GM19455 (cell line): ENCODE data around the gene LZTS2.

Experiments
- ATAC-seq: cut with Tn5 transposase; IDR thresholded peaks from one replicate; pipeline ENCODE4 v1.9.1; 2021; ENCODE audit not compliant: unreplicated experiment

The LZTS2 gene

DNA sequence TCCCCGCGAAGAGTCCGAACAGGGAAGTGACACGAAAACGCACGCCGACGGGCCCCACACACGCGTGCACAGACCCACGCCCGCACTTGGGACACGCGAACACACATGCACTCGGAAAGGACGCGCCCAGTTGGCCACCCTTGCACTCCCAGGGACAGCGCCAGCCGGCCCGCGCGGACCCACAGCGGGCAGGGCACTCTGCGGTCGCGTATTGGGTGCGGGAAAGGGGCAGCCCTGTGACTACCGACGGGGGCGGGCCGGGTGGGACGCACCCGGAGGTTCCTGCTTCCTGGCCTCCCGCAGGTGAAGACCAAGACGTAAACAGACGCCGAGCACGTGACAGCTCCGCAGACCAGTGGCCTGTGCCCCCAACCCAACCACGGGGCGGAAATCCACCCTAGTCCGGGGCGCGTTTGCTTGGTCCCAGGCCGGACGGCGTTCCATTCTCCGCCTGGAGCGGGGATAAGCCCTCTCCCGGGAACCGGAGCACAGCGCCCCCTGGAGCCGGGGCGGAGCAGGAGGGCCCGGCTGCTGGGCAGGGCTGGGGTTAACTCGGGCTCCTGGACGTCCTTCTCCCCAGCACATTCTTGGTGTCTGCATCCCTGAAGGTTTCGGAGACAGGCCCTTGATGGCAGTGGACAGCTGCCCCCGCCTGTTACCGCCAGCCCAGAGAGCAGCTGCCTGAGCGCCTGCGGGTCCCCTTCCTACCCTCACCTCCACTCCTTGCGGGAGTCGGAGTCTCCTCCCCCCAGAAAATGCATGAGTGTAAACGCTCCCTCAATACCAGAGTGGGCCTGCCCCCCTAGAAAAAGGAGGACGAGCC lies 2.0 kb upstream of the LZTS2 start:
- ATAC-seq, result peak; percentile 42

DNA sequence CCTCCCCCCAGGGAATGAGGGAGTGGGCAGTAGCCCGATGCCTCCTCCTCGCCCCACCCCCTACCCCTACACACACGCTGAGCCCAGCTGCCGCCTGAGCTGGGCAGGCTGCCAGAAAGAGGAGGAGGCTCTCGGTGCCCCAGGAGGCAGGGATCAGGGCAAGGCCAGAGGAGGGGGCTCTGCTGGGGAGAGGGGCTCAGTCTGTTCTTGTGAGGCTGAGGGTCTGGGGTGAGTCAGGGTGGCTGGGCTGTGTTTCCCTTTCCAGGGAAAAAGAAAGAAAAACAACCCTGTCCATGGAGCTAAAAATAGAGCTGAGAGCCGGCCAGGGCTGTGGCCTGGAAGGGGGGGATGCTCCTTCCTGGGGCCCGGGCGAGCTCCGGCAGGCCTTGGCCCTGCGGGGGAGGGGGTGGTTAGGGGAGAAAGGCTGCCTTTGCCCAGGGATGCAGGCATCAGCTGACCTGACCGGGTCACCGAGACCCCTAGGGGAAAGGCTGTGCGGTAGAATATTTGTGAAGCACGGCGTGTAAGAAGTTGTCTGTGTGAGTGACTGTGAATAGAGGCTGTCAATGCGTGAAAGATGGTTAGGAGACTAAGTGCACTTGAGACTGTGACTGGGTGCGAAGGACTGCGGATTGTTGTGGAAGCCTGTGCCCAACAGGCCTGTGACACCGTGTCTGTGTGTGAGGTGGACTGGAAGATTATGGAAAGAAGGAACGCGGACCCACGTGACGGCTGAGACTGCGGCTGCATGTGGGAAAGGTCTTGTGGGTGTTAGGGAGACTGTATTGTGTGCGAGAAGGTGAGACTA lies 1.2 kb upstream of the LZTS2 start:
- ATAC-seq, result peak; percentile 14

DNA sequence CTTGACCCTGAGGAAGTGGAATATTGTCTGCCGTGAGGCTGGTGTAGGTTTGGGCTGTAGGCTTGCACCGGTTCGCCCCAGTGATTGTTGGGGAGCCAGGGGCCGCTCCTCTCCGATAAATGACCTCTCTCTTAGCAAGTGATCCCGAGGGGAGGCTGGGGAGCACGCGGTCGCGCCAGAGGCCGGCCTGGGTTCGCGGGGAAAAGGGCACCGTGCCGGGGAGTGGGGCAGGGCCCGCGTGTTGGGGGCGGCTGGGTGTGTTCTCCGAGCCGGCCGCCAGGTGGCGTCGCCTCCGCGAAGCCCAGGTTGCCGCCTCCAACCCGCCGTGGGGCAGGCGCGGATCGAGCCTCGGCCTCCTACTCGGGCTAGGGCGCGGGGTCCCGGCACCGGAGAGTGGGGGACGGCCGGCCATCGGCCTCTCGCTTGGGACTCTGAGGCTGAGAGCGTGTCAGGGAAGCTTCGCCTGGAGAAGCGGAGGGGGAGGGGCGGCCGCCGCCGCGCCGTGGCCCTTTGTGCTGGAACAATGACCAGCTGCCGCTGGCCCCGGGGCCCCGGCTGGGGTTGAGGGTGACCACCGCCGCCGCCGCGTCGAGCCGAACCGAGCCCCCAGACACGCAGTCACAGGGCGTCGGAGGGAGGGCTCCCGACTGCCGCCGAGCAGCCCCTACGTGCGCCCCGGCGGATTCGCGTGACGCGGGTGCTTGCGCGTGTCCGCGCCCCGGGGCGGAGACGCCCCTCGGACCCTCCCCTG lies 442 bp upstream of the LZTS2 start:
- ATAC-seq, result peak; percentile 58

DNA sequence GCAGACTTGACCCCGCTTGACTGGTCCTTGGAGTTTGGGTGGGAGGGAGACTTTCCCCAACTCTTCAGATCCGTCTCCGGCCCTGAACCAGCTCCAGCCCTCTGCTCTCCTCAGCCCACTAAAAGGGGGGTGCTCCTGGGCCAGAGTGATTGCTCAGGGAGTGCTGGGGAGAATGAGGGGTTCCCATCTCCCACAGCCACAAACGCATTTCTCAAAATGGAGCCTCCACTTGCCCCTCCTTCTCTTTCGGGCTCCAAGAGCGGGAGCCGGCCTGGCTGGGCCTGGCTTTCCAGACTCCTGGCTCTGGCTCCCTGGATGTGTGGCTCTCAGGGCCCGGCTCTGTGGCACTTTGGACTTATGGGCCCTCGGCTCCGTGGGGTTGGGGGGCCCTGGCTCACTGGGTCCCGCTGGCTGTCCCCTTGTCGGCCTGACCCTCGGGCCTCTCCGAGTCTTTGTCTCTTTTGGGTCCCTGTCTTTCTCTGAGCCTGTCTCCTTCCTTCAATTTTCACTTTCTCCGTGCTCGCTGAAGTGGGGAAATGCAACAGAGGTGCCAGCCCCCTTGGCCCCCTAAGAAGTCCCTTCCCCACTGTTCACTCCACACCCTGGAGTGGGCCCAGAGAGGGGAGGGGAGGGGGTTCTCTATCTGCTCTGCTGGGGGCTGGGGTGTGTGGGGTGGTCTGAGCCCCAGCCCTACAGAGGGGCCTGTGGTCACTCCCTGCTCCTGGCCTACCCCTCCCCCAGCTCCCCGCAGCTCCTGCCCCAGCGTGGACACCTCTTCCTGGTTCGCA lies 713 bp downstream of the LZTS2 start:
- no peak for ATAC-seq

DNA sequence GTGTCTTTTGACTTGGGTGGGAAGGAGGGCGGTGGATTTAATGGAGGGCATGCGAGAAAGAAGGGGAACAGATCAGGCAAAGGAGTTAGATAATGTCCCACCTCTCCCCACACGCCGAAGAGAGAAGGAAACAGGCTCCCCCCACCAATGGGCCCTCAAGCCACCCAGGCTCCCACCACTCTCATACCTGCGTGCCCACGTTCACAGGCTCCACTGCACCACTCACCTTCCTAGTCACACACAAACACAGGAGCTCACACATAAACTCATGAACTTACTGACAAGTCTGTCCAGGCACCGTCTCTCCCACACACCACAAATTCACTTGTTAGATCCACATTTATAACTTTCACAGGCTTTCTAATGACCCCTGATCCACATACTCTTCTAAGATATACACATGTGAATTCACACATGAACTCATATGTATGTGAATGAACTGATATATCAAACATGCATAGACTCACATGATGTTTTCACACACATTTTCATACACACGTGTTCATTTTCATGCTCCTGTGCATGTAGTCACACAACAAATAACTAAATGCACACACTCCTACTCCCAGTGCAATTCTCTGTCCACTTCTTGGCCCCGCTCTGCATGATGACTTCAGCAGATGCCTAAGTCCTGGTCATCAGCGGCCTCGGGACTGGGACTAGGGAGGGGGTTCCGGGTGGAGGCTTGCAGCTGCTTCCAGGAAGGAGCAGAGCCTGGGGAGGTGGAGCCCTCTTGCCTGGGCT lies 1.5 kb downstream of the LZTS2 start:
- no peak for ATAC-seq

DNA sequence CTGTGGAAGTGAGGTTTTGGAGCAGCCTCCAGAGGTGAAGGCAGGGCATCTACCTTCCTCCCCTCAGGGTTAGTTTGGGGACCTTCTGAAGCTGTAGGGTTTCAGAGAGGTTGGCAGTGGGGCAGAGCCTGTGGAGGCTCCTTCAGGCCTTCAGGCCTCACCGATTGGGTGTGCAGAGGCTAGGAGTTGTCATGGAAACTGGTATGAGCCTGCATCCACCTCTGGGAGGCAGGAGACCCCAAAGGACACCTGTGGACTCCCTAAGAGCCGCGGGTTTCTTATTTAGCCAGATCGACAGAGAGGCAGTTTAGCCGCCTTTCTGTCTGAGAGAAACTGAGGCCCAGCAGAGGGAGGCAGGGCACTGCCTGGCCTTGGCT lies 2.0 kb downstream of the LZTS2 start:
- ATAC-seq, result no peak

DNA sequence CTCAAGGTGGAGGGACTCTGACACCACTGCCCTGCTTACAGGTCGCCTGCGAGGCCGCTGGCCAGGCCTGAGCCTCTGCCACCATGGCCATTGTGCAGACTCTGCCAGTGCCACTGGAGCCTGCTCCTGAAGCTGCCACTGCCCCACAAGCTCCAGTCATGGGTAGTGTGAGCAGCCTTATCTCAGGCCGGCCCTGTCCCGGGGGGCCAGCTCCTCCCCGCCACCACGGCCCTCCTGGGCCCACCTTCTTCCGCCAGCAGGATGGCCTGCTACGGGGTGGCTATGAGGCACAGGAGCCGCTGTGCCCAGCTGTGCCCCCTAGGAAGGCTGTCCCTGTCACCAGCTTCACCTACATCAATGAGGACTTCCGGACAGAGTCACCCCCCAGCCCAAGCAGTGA lies 2.8 kb downstream of the LZTS2 start:
- ATAC-seq, result no peak

DNA sequence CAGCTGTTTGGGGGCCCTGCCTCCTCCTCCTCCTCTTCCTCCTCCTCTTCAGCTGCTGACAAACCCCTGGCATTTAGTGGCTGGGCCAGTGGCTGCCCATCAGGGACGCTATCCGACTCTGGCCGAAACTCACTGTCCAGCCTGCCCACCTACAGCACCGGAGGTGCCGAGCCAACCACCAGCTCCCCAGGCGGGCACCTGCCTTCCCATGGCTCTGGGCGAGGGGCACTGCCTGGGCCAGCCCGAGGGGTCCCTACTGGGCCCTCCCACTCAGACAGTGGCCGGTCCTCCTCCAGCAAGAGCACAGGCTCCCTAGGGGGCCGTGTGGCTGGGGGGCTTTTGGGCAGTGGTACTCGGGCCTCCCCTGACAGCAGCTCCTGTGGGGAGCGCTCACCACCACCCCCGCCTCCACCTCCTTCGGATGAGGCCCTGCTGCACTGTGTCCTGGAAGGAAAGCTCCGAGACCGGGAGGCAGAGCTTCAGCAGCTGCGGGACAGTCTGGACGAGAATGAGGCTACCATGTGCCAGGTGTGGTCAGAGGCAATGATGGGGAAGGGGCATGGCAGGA lies 4.1 kb downstream of the LZTS2 start:
- no peak for ATAC-seq

DNA sequence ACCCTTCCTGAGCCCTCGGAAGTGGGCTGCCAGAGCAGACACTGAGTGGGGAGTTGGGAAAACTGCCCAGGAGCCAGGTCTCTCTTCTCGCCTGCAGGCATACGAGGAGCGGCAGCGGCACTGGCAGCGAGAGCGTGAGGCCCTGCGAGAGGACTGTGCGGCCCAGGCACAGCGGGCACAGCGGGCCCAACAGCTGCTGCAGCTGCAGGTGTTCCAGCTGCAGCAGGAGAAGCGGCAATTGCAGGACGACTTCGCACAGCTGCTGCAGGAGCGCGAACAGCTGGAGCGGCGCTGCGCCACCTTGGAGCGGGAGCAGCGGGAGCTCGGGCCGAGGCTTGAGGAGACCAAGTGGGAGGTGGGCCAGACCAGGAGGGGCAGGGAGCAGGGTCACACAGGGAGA lies 5.8 kb downstream of the LZTS2 start:
- no peak for ATAC-seq

DNA sequence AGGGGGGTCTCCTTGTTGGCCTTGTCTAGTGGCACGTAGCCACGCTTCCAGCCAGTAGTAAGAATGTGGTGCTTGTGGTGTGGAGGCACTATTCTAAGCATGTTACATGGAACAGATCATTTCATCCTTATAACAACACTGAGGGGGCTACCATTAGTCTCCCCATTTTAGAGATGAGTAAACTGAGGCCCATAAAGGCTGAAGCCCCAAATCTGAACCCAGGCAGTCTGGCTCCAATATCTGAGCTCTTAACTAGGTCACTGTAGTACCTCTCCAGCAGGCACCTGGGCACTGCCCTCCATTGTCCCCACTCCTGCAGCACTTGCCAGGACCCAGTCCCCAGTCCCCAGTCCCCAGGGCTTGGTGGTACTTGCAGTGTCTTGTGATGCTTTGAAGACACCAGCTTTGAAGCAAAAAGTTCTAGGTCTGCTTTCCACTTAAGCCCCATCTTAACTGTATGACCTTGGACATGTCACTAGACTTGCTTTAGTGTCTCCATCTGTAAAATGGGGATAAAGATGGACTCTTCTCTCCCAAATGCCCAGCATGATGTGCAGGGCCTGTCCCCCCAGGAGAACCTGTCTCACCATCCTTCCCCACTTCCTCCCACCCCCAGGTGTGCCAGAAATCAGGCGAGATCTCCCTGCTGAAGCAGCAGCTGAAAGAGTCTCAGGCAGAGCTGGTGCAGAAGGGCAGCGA lies 6.4 kb downstream of the LZTS2 start:
- no peak for ATAC-seq

DNA sequence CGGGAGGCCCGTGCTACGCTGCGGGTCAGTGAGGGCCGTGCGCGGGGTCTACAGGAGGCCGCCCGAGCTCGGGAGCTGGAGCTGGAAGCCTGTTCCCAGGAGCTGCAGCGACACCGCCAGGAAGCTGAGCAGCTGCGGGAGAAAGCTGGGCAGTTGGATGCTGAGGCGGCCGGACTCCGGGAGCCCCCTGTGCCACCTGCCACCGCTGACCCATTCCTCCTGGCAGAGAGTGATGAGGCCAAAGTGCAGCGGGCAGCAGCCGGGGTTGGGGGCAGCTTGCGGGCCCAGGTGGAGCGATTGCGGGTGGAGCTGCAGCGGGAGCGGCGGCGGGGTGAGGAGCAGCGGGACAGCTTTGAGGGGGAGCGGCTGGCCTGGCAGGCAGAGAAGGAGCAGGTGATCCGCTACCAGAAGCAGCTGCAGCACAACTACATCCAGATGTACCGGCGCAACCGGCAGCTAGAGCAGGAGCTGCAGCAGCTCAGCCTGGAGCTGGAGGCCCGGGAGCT lies 7.0 kb downstream of the LZTS2 start:
- ATAC-seq, result no peak

DNA sequence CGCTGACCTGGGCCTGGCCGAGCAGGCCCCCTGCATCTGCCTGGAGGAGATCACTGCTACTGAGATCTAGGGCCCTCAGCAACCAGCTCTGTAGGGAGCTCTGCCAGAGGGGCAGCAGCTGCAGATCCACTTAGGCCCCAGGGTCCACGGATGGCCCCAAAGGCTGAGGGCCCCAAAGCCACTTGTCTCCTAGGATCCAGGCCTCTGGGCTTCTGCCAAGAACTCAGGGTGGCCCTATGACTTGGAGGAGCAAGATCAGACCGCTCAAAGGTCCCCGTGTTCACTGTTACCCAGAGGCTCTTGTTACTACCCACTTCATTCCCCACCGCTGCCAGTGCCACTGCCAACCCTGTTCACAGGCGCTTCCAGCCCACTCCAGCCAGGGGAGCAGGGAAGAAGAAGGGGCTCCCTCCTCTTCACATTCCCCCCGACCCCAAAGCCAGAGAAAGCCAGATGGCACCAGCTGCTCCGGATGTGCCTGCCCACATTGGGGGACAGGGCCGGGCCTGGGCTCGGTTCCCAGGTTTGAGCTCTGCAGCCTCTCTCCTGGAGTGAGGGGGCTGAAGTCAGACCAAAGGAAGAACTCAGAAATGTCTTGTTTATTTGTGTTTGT lies 7.6 kb downstream of the LZTS2 start:
- ATAC-seq, result no peak

DNA sequence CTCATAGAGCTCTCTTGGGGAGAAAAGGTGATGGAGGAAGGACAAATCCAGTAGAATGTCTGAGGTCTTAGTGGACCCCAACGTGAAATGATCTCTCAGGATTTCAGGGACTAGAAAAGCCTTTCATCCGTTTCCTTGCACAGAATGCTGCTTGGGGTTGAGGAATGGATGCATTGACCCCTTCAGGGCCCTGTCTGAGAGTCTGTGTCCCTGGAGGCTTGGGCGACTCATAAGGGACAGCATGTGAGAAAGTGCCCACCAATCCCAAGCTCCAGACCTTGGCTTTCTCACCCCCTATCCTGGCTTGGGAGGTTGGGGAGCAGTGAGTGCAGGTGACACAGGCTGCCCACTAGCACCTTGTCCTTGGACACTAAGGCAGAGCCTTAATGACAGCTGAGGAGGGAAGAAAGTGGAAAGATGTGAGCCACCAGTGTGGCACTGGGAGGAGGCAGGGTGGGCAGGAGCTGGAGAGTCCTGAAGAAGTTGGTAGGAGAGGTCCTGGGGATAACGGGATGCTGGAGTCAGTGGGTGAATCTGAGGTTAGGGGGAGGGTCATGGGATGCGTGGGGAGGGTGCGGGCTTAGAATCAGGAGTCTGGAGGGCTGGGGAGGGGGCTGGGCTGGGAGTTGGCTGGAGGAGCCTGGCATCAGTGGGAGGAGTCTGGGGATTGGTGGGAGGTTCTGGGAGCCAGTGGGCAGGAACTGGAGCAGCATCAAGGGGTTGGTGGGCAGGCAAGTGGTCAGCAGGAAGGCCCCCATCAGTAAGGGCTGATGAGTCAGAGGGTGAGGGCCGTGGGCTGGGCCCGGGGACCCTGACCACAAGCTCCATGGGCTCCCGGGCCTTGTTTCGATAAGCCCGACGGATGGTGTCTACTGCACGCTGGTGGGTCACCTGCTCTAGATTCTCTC lies 8.6 kb downstream of the LZTS2 start:
- no peak for ATAC-seq

DNA sequence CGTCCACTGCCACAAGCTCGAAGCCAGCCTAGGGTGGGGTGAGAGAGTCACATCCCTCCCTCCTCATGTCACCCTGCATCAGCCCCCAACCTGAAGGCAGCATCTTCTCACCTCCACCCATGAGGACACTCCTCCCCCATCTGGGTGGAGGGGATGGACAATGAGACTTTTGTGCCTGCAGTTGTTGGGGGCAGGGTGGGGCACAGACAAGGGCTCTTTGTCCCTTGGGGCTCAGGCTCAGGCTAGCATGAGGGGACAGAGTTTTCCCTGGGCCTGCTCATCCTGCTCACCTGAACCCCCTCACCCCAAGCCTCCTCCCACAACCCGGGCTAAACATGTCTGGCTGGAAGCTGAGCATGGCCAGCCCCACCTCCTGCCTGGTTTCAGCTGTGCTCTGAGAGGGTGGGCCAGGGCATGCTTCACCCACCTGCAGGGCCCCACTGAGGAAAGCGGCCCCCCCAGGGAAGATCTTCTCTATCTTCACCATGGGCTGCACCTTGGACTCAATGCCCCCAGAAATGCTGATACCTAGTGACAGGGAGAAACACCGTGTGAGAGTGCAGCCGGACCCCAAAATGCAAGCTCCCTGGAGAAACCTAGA lies 9.3 kb downstream of the LZTS2 start:
- no peak for ATAC-seq

DNA sequence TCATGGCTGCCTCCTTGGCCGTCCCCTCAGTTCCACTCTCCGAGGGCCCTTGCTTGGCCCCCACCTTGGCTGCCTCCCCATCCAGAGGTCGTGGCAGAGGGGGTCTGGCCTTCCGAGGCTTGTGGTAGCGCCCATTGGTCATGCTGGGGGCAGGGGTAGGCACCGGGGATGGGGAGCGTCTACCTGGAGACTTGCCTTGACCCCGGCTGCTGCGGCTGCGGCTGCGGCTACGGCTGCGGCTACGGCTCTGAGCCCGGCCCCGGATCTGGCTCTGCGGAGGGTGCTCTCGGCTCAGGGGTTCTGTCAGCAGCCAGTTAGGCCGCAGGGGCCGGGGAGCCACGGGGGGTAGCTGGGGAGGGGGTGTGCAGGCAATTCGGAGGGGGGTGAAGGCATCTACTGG lies 10.7 kb downstream of the LZTS2 start:
- ATAC-seq, result no peak

DNA sequence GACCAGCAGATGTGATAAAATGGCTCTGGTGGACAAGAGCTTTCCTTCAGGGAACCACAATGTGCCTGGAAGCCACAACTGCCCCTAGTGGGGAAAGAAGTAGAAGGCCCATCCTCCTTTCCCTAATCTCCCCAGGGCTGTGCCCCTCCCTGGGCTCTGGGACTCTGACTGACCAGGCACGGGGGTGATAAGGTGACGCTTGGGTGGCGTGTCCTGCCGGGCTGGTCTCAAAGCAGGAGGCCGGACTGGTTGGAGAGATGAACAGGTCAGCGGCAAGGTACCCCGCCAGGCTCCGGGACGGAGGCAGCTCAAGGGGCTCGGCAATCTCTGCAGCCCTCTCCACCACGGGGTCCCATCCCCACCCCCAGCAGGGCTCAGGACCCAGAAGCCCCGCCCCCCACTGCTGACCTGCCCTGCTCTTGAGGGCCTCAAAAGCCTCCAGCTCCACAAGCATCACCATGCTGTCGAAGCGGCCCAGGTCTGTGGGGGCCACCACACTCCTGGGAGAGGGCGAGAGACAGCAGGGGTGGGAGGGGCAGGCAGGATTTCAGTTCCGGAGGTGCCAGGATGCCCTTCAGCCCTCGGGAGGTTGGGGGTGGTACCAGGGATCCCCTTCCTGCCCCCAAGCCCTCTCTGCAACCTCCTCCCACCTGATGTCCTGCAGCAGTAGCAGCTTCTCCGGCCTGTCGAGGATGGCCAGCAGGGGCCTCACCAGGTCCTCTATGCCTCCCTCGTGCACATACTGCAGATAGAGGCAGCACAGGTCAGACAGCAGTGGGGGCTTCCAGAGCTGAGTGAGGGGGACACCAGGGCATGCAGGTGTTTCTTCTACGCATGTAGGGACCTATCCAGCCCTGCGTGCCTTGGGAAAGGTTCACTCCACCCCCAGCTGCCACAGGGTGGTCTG lies 12.2 kb downstream of the LZTS2 start:
- ATAC-seq, result no peak
